PC-3 (cell line): ENCODE data around the gene CD6.

ENCODE experiments used
- EZH2 ChIP-seq: fragments of 300-600 bp; sonication (generic); IDR thresholded peaks from one replicate; pipeline ENCODE4 v1.6.1; 2017; ENCODE audit warnings: antibody characterized with exemption, mild to moderate bottlenecking, low read length; ENCODE audit not compliant: unreplicated experiment
- TF ChIP-seq, protein P1 (sequence below): fragments of 300-600 bp; sonication (generic); conservative IDR thresholded peaks from 2 replicates; pipeline ENCODE4 v1.5.1; 2017; ENCODE audit warnings: antibody characterized with exemption, low read depth, mild to moderate bottlenecking, low read length

DNA sequence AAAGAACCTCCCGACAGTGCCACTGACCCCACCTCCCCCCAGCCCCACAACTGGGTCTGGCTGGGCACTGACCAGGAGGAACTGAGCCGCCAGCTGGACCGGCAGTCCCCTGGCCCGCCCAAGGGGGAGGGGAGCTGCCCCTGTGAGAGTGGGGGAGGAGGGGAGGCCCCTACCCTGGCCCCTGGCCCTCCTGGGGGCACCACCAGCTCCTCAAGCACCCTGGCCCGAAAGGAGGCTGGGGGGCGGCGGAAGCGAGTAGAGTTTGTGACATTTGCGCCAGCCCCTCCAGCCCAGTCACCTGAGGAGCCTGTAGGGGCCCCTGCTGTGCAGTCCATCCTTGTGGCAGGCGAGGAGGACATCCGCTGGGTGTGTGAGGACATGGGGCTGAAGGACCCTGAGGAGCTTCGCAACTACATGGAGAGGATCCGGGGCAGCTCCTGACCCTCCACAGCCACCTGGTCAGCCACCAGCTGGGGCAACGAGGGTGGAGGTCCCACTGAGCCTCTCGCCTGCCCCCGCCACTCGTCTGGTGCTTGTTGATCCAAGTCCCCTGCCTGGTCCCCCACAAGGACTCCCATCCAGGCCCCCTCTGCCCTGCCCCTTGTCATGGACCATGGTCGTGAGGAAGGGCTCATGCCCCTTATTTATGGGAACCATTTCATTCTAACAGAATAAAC, 34.9 kb upstream of the CD6 start:
- TF ChIP-seq, protein P1, sequence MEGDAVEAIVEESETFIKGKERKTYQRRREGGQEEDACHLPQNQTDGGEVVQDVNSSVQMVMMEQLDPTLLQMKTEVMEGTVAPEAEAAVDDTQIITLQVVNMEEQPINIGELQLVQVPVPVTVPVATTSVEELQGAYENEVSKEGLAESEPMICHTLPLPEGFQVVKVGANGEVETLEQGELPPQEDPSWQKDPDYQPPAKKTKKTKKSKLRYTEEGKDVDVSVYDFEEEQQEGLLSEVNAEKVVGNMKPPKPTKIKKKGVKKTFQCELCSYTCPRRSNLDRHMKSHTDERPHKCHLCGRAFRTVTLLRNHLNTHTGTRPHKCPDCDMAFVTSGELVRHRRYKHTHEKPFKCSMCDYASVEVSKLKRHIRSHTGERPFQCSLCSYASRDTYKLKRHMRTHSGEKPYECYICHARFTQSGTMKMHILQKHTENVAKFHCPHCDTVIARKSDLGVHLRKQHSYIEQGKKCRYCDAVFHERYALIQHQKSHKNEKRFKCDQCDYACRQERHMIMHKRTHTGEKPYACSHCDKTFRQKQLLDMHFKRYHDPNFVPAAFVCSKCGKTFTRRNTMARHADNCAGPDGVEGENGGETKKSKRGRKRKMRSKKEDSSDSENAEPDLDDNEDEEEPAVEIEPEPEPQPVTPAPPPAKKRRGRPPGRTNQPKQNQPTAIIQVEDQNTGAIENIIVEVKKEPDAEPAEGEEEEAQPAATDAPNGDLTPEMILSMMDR, result no peak
- no peak for TF ChIP-seq EZH2
